NCI-H526 (cell line): ENCODE data around the gene VWA5B1.

ENCODE experiments used
- DNase-seq, 2 experiments: peaks; one replicate each; lab custom pipeline; 2025; lab: John Stamatoyannopoulos, UW

The VWA5B1 gene

DNA sequence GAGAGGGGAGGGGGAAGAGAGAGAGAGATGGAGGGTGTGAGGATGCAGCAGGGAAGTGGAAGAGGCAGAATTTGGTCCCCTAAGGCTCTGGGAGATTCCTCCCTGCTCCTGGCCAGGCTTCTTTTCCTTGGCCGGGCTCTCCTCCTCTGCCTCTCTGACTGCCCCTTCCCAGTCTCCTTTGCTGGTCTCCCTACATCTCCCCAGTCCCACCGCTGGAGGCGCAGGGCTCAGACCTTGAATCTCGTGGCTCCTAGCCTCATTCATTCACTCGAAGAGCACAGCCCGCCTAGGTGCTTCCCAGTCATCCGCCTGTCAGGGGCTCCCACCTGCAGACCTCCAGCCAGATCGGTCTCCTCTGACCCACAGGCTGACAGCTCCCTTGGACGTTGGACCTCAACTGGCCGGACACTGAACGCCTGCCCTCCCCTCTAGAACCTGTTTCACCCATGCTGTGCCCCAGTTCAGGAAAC is 76.5 kb downstream of the VWA5B1 start:
- DNase-seq, result peak in 1 of 2 experiments; percentile 67

DNA sequence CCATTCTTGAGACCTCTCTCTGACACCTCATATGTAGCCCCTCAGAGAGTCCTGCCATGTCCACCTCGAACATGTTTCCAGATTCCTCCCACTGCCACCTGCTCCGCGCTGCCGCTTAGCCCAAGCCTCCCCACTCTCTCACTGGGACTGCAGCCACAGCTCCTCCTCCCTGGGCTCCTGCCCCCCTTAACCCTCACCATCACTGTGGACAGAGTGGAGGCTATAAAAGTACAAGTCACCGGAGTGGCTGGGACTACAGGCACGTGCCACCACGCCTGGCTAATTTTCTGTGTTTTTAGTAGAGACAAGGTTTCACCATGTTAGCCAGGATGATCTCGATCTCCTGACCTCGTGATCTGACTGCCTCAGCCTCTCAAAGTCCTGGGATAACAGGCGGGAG is 77.0 kb downstream of the VWA5B1 start:
- no peak for DNase-seq

DNA sequence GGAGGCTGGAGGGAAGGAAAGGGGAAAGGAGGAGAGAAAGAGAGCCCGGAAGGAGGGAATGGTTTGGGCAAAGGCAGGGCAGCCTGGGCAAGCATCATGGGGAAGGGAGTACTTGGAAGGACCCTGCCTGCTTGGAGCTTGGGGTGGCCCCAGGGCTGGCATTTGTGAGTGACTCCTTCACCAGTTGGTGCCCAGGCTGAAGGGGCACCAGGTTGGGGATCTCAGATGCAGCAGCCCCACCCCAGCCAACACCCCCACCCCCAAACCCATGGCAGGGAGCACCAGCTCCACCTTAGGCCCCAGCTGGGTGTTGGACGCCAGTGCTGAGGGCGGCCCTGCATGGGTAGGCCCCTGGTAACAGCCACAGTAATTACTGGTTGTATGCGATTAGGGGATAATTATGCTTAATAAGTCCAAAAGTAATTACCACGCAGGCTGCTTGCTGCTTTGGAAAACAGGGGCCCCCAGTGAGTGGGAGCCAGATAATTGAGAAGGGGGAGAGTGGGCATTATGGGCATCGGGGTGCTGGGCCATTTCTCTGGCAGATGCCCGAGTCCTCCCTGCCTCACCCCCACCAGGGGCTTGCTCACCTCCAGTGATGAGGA is 78.3 kb downstream of the VWA5B1 start:
- no peak for DNase-seq

DNA sequence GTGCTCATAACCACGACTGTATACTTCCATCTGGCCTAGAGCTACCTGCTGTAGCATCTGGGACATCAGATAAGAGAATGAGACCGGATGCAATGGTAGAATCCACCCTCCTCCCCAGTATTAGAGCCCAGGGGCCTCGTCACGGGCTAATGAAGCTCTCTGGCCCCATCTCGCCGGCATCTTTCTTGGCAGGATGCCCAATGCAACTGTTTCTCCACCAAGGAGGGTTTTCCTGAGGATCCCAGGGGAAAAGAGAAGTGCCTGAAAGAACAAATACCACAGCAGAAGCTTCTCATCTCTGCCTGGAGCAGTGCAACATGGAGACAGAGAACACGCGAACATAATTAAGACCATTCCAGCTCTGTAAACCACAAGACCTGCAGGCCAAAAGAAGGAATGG is 80.0 kb downstream of the VWA5B1 start:
- DNase-seq, result no peak

DNA sequence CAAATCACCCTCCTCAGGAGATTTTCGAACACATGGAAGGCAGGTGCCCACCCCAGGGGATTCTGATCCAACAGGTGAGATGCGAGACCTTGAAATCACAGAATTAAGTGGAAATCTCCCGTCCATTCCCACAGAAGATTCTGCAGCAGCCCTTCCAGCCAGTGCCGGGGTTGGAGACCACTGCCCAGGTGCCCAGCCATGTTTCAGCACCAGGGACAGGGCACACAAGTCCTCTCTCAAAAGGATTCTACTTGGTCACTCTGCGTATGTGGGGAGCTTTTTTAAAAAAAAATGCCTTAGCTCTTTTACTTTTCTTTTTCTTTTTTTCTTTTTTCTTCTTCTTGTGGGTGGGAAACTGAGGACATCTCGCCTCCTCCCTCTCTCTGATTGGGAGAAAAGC is 80.7 kb downstream of the VWA5B1 start:
- no peak for DNase-seq

DNA sequence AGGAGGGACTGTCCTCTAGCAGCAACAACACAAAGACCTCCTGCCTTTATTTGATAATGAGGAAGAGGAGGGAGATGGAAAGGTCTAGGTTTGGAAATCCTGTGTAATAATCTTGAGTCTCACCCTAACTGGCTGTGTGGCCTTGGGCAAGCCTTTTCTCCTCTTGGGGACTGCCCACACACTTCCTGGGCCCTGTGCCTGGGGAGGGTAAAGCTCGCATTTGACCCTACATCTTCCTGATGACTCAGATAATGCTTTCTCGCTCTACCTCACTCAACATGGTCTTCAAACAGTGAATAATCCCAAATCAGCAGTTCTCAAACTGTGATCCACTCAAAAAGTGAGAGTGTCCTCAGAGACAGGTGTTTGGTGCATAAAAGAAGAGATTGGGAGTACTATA is 81.2 kb downstream of the VWA5B1 start:
- DNase-seq, result no peak

DNA sequence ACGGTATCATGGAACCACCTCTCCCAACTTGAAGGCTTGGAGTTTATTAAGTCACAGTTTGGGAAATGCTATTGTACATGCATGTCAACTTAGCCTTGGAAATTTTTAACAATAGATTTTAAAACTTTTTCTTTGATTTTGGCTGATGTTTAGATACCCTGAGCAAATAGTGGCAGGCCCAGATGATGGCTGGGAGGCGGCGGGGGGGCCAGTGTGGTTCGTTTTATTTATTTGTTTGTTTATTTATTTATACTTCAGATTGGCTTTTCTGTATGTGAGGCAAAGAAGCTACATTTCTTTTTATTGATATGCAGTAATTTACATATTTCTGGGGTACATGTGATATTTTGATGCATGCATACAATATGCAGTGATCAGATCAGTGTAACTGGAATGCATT is 82.0 kb downstream of the VWA5B1 start:
- no peak for DNase-seq

DNA sequence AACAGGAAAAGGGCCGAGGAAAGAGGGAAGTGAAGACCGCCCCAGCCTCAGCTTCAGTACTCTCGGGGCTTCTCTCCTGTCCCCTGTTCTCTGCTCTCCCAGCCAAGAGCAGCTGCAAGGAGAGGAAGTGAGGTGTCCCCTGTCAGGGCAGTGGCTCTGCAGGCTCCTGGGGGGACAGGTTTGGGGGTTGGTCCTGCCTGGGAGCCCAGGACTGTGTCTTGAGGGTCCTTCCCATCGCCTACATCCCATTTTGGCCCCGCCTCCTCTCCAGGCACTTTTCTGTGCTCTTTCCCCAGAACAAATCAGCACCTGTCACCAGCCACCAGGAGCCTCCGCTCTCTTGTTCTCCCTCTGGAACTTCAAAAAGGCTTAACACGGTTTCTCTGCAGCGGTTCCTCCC is 82.6 kb downstream of the VWA5B1 start:
- DNase-seq, result no peak

DNA sequence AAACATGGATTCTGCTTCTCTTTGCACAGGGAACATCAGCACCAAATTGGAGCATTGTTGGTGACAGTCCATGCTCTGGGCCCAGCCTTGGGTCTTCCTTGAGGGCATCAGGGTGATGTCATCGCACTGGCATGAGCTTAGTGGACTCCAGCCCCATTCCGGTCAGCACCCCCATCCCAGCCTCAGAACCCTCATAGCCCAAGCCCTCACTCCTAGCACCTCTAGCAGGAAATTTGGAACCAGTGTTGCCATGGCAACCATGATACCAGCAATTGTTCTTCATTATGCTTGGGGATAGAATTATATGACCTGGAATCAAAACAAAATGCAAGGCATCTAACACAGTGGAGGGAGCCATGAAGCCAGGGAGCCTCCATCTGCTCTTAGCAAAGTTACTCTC is 83.1 kb downstream of the VWA5B1 start:
- no peak for DNase-seq

DNA sequence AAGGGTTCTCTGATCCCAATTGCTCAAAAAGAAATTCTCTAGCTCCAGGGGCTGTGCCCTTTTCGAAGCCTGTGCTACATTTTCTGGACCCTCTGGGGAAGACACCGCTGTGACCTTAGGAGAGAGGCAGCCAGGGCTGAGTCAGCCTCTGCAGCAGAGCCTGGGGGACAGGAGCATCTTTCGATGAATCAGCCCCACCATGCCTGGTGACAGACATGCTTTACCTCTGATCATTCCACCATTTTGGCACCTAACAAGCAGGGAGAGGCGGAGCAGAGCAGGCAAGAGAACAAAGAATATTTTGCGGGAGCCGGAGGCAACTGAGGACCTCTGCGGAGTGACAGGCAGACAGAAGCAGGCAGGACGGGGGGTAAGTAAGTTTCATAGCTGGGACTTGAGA is 84.9 kb downstream of the VWA5B1 start:
- no peak for DNase-seq

DNA sequence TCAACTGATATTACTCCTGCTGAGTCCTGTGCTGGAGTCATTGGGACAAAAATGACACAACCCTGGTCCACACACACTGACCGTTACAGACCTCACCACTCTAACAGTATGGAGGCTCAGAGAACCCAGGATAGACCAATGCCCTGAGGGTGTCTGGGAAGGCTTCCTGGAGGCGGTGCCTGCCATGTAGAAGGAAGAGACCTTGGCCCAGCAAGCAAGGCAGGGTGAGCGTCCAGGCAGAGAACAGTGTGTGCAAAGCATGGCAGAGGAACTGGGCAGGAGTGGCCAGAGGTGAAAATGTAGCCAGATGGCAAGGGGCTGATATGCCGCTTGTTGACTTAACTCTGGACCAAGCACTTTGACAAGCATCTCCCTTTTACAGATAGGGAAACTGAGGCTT is 85.5 kb downstream of the VWA5B1 start:
- no peak for DNase-seq

DNA sequence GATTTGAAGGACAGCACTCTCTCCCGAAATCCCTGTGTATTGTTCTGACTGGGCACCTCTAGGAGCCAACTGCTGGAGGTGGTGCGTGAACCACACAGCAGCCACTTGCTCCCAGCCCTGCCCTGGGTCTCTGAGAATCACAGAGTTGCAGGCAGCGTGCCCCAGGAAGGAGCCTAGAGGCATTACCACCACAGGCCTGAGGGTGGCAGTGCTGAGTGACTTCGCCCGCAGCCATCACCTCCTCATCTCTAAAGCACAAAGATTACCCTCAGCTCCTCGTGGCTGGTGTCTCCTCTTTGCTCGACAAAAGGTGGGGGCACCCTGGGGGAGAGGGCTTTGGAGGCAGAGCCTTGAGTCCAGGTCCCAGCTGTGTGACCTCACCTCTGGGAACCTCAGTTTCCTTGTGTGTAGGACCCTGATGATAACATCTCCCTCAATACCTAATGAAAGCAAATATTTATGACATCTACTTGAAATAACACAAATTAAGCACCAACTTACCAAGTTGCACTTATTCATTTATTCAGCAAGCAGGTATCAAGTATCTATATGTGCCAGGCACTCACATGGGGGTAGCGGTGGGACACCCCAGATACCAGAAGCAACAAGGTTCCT is 86.3 kb downstream of the VWA5B1 start:
- DNase-seq, result peak in 1 of 2 experiments; percentile 33

DNA sequence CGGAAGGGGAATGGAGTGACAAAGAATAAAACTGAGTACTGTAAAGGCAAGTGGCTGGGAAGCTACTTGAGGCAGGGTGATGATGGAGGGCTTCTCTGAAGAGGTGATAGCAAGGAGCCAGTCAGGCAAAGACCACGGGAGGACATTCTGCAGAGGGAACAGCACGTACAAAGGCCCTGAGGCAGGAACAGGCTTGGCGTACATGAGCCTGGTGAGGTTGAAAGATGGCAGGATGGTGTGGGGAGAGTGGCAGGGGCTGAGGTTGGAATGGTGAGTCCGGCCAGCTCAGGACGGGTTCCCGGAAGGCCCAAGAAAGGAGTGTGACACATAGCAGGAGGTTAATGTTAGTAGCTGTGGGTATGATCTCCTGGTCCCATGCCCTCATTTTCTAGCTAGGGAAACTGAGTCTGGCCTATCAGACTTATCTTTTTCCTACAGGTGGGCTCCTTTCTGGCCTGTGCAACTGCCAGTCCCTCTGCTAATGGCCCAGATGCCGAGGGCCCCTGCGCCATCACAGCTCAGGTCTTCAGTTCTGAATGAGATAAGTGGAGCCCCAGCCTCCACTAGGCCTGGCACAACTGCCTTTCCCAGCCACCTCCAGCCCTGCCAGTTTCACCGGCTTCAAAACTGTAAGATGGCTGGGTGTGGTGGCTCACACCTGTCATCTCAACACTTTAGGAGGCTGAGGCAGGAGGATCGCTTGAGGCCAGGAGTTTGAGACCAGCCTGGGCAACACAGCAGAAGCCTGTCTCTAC is 87.0 kb downstream of the VWA5B1 start:
- DNase-seq, result no peak

DNA sequence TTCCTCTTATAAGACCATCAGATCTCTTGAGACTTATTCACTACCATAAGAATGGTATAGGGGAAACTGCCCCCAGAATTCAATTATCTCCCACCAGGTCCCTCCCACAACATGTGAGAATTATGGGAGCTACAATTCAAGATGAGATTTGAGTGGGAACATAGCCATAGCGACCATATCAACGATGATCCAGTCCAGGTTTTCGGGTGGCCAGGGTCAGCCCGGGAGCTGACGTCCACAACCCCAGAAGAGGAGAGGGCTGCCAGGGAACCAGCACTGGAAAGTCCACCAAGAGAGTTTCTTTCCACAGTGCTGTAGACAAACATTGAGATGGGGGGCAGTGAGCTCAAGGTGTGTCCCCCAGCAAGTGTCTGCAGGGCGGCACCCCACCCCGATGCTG is 88.4 kb downstream of the VWA5B1 start:
- no peak for DNase-seq

DNA sequence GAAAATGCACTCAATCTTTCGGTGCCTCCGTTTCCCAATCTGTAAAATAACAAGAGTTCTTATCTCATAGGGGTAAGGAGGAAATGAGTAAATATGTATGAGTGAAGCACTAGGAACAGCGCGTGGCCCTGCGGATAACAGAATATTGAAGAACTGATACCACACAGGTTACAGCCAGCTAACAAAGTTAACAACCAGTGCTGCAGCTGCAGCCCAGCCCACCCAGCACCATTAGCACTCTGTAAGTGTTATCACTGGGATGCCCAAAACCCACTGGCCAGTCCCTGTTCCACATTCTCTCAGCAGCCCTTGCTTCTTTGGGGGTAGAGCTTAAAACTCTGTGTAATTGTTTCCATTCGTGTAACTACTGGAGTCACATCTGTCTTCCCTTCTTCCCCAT is 89.5 kb downstream of the VWA5B1 start:
- no peak for DNase-seq

DNA sequence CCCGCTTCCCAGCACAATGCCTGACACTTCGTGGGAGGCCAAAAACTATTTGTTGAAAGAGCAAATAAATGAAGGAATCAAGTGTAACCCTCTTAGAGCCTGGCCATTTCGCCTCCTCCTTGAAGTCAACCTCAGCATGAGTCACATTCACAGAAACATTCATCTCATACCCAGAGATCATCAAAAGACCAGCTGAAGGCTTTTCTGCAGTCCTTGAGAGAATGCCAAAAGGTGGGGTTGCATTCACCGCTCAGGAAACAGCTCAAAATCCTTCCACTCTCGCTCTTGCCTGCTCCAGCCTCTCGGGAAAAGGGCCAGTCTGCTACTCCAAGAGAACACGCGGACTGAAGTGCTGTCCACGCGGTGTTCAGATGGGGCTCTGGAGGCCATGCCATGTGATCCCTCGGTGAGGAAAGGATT is 90.0 kb downstream of the VWA5B1 start:
- DNase-seq, result no peak

DNA sequence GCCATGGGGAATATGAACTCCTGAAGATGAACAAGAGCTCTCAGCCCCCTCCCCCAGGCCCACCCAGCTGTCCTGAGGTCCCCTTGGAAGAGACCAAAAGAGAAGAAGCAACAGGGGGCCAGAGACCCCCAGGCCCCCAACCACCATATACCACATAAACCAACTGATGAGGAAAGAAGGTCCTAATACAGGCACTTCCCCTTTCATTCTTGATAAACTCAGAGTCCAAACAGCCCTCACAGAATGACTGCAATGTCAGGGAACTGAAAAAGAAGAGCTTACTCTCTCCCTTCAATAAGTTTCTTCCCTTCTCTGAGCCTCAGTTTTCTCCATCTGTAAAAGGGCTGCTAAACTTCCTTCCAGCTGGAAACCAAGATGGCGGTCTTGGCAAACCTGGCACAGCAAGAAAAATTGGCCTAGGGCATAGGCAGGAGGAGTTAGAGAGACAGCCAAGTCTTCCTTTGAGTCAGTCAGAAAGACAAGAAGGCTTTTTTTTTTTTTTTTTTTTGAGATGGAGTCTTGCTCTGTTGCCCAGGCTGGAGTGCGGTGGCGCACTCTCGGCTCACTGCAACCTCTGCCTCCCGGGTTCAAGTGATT is 90.5 kb downstream of the VWA5B1 start:
- DNase-seq, result no peak

DNA sequence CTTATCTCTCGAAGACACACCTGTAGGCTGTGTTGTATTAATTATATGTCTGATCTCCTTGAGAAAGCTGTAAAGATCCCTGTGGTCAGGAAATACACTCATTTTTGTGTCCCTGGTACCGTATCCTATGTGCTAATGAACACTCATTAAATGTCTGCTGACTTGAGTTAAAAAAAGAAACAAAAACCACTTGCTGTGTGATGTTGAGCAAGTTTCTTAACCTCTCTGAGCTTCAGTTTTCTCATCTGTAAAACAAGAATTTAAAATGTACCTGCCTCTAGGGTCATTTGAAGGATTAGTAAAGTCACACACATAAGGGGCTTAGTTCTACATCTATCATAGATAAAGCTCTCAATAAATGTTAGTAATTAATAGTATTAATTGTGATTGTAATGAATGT is 91.3 kb downstream of the VWA5B1 start:
- no peak for DNase-seq

DNA sequence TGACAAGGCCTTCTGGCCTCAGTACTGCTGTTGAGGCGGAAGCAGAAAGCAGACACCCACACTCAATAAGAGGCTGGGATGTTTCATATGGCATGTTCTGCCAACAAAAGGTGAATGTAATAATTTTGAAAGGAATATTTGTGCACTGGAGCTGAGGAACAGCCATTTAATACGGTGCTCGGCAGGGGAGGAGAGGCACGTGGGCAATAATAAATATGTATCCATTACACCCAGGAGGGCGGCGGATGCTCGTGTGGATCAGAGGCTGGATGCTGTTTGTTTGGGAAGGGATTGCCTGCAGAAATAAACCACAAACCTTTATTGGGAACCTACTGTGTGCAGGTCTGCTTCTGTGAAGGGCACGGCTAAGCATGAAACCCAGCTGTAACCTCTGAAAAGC is 92.0 kb downstream of the VWA5B1 start:
- DNase-seq, result no peak

DNA sequence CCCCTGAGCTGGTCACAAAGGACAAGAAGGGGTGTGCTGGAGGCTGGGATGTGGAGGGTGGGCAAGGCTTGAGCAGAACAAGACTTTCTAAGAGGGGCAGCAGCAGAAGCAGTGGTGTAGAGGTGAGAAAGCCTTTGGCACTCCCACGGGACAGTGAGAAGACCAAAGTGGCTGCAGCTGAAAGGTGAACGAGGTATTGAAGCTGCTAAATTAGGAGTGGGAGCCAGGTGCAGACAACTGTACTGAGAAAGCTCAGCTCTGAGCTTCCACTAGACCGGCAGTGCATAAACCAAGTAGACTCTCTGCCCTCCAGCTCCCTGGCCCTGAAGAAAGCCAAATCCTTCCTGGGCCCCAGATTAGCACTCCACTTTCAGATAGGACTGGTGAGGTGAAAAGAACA is 93.0 kb downstream of the VWA5B1 start:
- DNase-seq, result no peak

DNA sequence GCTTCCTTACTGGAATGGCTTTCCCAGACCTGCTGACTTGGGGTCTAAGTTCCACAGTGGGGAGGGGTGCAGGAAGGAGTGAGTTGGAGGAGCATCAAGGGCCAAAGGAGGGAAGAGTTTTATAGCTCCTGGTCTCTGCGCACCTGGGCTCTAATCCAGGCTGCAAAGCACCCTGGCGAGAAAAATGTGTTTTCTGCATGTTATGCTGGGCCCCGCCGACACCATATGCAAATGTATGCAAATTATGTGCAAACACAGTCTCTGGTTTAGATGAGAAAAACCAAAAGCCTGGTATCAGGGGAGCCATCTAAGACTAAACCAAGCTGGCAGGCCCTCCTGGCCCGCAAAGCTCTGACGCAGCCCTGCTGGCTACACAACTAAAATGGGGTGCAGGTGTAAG is 95.0 kb downstream of the VWA5B1 start:
- DNase-seq, result peak; percentile 92 to 93

DNA sequence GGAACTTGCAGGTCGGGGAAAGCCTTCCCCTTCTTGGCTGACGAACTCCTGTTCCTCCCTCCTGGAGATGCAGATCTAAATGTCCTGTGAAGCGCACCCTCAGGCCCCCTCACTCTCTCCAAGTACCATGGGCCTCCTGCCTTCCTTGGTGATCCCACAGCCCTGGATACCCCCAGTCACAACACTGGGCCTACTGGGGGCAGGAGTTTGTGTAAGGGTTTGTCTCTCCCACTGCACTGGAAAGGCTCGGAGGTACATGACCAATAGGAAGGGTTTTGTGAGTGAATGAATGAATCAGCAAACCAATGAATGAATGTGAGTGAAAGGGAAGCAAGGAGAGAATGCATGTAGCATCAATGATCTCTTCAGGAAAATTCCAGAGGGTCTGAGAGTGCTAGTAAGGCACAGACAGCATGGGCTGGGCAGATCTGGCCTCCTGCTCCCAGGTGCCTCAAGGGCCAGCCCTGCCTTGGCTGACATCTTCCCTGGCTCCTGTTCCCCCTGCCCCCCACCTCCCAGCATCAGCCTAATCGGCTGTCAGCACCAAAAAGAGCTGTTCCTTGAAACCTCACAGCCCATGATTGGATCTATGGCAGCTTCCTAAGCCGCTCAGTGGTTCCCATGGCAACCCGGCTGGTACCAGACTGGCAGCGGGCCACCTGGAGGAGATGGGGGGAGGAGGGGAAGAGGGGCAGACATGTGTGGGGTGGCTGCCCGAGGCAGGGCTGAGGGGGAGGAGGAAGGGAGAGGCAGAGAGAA is 95.8 kb downstream of the VWA5B1 start:
- DNase-seq, result peak in 1 of 2 experiments; percentile 43
